Measurements from ENCODE around the gene TMEM98. TPM values are rescaled to one million over a fixed set of nuclear protein-coding genes. Genes with fewer than 3 reads are reported as not detected.
A peak's percentile ranks its signal among the peaks of the same experiment; 100 is the strongest.

The TMEM98 gene
- total and polyA plus RNA-seq, 2 of the 4 experiments (the other 2 are of a cell fraction), result 173 to 195 TPM

- H3K36me3 ChIP-seq (ENCODE audit: control insufficient read depth, insufficient read depth, low read length), result peaks cover 38% of the 10 kb centered on the region
- POLR2A ChIA-PET (ENCODE audit: unreplicated experiment), result no interaction called here
- H3K4me3 ChIP-seq (ENCODE audit: insufficient read depth, low read depth, low read length), result no peak overlapping the region
- no peak overlapping the region for H4K8ac ChIP-seq (ENCODE audit: low read depth in 2 of 2, low read length in 2 of 2)
- H3K4me1 ChIP-seq (ENCODE audit: control insufficient read depth, insufficient read depth, low read length), result peaks cover 17% of the 10 kb centered on the region
- H3K9me3 ChIP-seq (ENCODE audit: control insufficient read depth, insufficient read depth, low read length), result no peaks in the 10 kb centered on the region
- no peak overlapping the region for H2AK5ac ChIP-seq (ENCODE audit: low read depth, low read length)
- BruUV-seq (replicated peaks), result no TSS peak
- no peak overlapping the region for H3K4ac ChIP-seq (ENCODE audit: low read depth, low read length)
- H2BK120ac ChIP-seq (ENCODE audit: low read depth, low read length), result no peak overlapping the region
- no peak overlapping the region for H2BK20ac ChIP-seq (ENCODE audit: low read depth, low read length)
- H3K56ac ChIP-seq (ENCODE audit: extremely low read depth, insufficient read depth, low read length), result no peak overlapping the region
- CTCF ChIA-PET, result interaction anchor here (1.0 to 1.9 kb wide), 2 partner anchors 13 to 15 kb away, joined by 3 to 5 read pairs; no protein-coding TSS in a partner anchor
- H4K5ac ChIP-seq (ENCODE audit: low read depth, low read length), result no peak overlapping the region
- dilution Hi-C loops (cut with HindIII; ENCODE audit: low sequenced_read_pairs, unreplicated experiment) (no loop called here), in situ Hi-C loops (cut with MboI; ENCODE audit: low sequenced_read_pairs) (no loop called here), intact Hi-C loops (cut with micrococcal nuclease) (no loop called here)
- no peak overlapping the region for H3K18ac ChIP-seq (ENCODE audit: low read depth, low read length)
- no peak overlapping the region for H2BK5ac ChIP-seq (ENCODE audit: low read depth, low read length, poor library complexity, severe bottlenecking)
- no CpG with 5 or more reads among the region's 8 CpGs for WGBS, 2 experiments (ENCODE audit: extremely low coverage in 2 of 2, insufficient read length in 1 of 2)
- H2AFZ ChIP-seq (replicated peaks; ENCODE audit: low read length, poor library complexity), result no peak overlapping the region
- H3K14ac ChIP-seq (replicated peaks; ENCODE audit: low read depth, low read length), result no peak overlapping the region
- no peak overlapping the region for H3K27ac ChIP-seq (ENCODE audit: insufficient read depth, low read length)
- no peak overlapping the region for H3K4me2 ChIP-seq (ENCODE audit: low read depth, low read length)
- TF ChIP-seq ELK1 (IDR thresholded peaks at IDR 0.05; ENCODE audit: borderline replicate concordance, low read depth, low read length) (no peak), CTCF (conservative IDR thresholded peaks at IDR 0.05; ENCODE audit: low read depth, low read length) (peak; percentile 31)
- H3K9ac ChIP-seq (ENCODE audit: low read depth, low read length), result no peak overlapping the region
- no peak for DNase-seq
- no peak overlapping the region for H4K91ac ChIP-seq (ENCODE audit: insufficient read depth, low read depth, low read length)
- no peak overlapping the region for H2BK15ac ChIP-seq (ENCODE audit: low read depth, low read length)
- no peak overlapping the region for H3K23ac ChIP-seq (ENCODE audit: low read depth, low read length)
- ATAC-seq (ENCODE audit: low read depth), result no peak
- H2AK9ac ChIP-seq (replicated peaks; ENCODE audit: low read depth, low read length, poor library complexity), result no peak overlapping the region
- no peaks in the 10 kb centered on the region for H3K79me1 ChIP-seq (ENCODE audit: low read depth in 1 of 2, low read length in 2 of 2)
- H3K27me3 ChIP-seq (ENCODE audit: control insufficient read depth, insufficient read depth, low read length), result no peaks in the 10 kb centered on the region
- peaks cover 17% of the 10 kb centered on the region for H3K9me1 ChIP-seq (ENCODE audit: insufficient read depth, low read length)
- H4K20me1 ChIP-seq (ENCODE audit: insufficient read depth, low read length), result no peaks in the 10 kb centered on the region
These were observed 13.6 kb downstream of the TMEM98 start for GRCh38 chr17:32941419-32942032.

All from IMR-90 (cell line).